Ascending aorta (tissue), 2 donors: ENCODE data around the gene RGS3. TPM values are rescaled to one million over a fixed set of nuclear protein-coding genes. Genes with fewer than 3 reads are reported as not detected.

Experiments used
- DNase-seq, 2 donors: peaks; one replicate each; pipeline ENCODE4 v3.0.0-alpha.2; 2019; ENCODE audit warnings: low spot score in 2 of 2
- H3K27ac ChIP-seq, 2 donors: fragments of 200-600 bp; sonication (generic); one replicate each; pipeline ENCODE4 v1.5.1; 2016 to 2017; ENCODE audit warnings: mild to moderate bottlenecking in 1 of 2
- H3K27me3 ChIP-seq: fragments of 200-600 bp; sonication (generic); one replicate; pipeline ENCODE4 v1.5.1; 2017
- H3K36me3 ChIP-seq, 2 donors: fragments of 200-600 bp; sonication (generic); one replicate each; pipeline ENCODE4 v1.5.1; 2016
- H3K4me1 ChIP-seq, 2 donors: fragments of 200-600 bp; sonication (generic); one replicate each; pipeline ENCODE4 v1.5.1; 2016 to 2017; ENCODE audit warnings: mild to moderate bottlenecking in 1 of 2
- H3K4me3 ChIP-seq, 2 donors: fragments of 200-600 bp; sonication (generic); one replicate each; pipeline ENCODE4 v1.5.1; 2016 to 2017; ENCODE audit warnings: mild to moderate bottlenecking in 1 of 2
- H3K9me3 ChIP-seq, 2 donors: fragments of 200-600 bp; sonication (generic); one replicate each; pipeline ENCODE4 v1.5.1; 2016
- intact Hi-C: fragments of 100-400 bp; cut with DNase I; formaldehyde crosslinking; loops from one replicate; pipeline ENCODE4 v1.15.1; 2023
- total RNA-seq: library from RNA; depleted of rRNA; stranded (reverse); fragments of >200 nt; gene quantifications from one replicate; pipeline ENCODE4 v1.1.0, GENCODE V29; 2016
- TF ChIP-seq, protein P1 (sequence below), 3 experiments: fragments of 200-600 bp in 2 of 3; fragments of 450-650 bp in 1 of 3; sonication (generic) in 2 of 3; IDR thresholded peaks; one replicate each; pipeline ENCODE4 v1.5.1; 2016 to 2019; ENCODE audit warnings: antibody characterized with exemption in 3 of 3, mild to moderate bottlenecking in 1 of 3, moderate library complexity in 1 of 3

RGS3 gene
- total RNA-seq, 1 donor from 2014 or later, result 125 TPM

DNA sequence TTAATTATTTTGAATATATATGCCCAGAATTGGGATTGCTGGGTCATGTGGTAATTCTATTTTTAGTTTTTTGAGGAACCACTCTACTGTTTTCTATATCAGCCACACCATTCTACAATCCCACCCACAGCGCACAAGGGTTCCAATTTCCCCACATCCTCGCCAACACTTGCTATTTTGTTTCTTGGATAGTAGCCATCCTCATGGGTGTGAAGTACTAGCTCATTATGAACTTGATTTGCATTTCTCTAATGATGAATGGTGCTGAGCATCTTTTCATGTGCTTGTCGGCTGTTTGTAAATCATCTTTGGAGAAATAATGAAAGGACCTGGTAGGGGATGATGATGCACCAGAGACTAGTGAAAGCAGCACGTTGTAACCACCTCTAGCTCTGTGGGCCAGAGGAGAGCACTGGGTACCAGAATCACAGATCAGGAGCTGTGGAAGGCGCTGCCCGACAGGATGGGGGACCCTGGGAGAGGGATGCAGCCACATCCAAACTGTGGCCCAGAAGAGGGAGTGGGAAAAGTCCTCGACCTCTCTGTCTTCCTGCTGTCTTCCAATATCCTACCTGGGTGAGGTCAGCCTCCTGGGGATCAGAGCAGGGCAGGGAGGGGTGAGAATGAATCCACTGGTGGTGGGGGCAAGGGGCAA is 155.4 kb downstream of the RGS3 start:
- H3K36me3 ChIP-seq, result no peaks in the 10 kb centered on the region
- peaks cover 41 to 72% of the 10 kb centered on the region in 2 donors for H3K4me1 ChIP-seq
- H3K27ac ChIP-seq, result peak overlapping the region; percentile 97 to 98
- DNase-seq, result peak in 1 of 2 donors; percentile 40
- intact Hi-C loops, result no loop called here
- H3K9me3 ChIP-seq, result no peaks in the 10 kb centered on the region
- H3K4me3 ChIP-seq, result no peak overlapping the region
- H3K27me3 ChIP-seq, result no peaks in the 10 kb centered on the region
- TF ChIP-seq, protein P1, sequence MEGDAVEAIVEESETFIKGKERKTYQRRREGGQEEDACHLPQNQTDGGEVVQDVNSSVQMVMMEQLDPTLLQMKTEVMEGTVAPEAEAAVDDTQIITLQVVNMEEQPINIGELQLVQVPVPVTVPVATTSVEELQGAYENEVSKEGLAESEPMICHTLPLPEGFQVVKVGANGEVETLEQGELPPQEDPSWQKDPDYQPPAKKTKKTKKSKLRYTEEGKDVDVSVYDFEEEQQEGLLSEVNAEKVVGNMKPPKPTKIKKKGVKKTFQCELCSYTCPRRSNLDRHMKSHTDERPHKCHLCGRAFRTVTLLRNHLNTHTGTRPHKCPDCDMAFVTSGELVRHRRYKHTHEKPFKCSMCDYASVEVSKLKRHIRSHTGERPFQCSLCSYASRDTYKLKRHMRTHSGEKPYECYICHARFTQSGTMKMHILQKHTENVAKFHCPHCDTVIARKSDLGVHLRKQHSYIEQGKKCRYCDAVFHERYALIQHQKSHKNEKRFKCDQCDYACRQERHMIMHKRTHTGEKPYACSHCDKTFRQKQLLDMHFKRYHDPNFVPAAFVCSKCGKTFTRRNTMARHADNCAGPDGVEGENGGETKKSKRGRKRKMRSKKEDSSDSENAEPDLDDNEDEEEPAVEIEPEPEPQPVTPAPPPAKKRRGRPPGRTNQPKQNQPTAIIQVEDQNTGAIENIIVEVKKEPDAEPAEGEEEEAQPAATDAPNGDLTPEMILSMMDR (IDR thresholded peaks at IDR 0.05), result no peak

DNA sequence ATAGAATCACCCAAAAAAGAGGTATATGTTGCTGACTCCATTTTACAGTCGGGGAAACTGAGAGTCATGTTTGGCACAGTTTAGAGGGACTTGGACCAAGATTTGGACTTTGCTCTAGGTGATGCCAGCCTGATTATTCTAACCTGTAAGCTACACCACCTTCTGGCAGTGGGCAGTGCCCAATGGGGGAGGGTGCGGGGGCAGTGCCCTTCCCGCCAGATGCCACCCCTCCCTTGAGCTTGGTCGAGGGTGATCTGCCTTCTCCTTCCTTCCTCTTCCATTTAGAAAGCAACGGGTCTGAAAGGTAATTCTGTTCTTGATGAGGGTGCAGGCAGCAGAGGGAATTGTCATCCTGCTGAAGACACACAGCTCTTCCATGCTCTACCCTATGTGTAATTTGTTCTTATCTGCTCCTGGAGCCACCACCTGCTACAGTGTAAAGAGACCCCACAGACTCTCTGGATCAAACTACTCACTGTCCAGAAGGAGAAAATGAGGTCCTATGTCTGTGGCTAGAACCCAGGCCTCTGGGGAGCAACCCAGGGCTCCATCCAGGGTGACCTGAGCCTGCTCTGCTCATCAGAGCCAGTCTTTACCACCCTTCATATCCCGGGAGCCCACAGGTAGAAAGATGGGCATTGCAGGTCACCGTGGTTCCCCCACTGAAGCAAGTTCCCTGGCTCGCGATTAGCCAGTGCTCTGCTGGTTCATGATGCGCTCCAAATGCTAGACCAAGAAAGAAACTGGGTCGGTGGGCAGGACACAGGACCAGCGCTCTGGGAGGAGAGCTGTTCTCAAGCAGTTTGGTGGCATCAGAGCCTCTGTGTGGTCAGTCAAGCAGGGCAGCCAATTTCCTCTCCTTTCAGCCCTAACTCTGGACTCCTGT is 156.2 kb downstream of the RGS3 start:
- DNase-seq, result peak in 1 of 2 donors; percentile 61
- Histone ChIP-seq H3K27me3 (no peaks in the 10 kb centered on the region), H3K4me3 (peak overlapping the region; percentile 22 to 47), H3K9me3 (no peaks in the 10 kb centered on the region), H3K27ac (peak overlapping the region; percentile 97 to 98), H3K36me3 (no peaks in the 10 kb centered on the region), H3K4me1 (peaks cover 44 to 65% of the 10 kb centered on the region in 2 donors)
- TF ChIP-seq, protein P1 (IDR thresholded peaks at IDR 0.05), result no peak
- intact Hi-C loops, result loop anchor here (1.0 kb wide), 1 partner anchor 25 kb away; no protein-coding TSS in a partner anchor

DNA sequence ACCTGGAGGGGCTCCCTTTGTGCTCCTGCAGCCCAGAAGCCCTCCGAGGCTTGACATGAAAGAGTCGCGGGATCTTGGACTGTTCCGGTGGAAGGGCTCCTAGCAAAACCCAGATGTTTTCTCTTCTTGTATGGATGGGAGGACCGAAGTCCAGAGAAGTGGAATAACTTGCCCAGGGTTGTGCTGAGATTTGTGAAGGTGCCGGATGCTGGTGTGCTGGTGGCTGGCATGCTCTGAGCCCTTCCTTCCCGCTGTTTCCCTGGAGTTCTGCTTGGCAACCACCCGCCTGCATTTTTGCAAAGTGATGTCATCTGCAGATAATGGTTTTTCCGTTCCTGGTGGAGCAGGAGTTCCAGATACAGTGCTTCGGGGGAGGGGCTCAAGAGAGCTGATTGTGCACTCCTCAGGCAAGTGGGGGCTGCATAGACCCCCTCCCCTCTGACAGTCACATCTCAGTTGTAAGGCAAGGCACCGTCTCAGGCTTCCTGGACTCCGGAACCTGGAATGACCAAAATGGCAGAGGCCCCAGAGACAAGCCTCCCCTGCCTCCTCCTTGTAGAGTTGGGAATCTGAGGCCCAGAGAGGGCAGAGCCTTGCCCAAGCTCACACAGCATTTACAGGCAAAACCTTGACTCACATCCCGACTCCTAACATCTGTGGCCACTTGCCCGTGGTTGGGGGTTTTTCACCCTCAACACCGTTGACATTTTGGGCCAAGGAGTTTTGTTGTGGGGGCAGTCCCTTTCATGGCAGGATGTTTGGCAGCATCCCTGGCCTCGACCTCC is 157.0 kb downstream of the RGS3 start:
- H3K27me3 ChIP-seq, result no peaks in the 10 kb centered on the region
- H3K4me3 ChIP-seq, result peak overlapping the region; percentile 22 to 47
- intact Hi-C loops, result loop anchor here (1.0 kb wide), 1 partner anchor 26 kb away; no protein-coding TSS in a partner anchor
- TF ChIP-seq, protein P1 (IDR thresholded peaks at IDR 0.05), result no peak
- H3K36me3 ChIP-seq, result no peaks in the 10 kb centered on the region
- peaks cover 43 to 67% of the 10 kb centered on the region in 2 donors for H3K4me1 ChIP-seq
- H3K27ac ChIP-seq, result peak overlapping the region; percentile 97 to 98
- peak; percentile 41 to 94 for DNase-seq
- no peaks in the 10 kb centered on the region for H3K9me3 ChIP-seq

DNA sequence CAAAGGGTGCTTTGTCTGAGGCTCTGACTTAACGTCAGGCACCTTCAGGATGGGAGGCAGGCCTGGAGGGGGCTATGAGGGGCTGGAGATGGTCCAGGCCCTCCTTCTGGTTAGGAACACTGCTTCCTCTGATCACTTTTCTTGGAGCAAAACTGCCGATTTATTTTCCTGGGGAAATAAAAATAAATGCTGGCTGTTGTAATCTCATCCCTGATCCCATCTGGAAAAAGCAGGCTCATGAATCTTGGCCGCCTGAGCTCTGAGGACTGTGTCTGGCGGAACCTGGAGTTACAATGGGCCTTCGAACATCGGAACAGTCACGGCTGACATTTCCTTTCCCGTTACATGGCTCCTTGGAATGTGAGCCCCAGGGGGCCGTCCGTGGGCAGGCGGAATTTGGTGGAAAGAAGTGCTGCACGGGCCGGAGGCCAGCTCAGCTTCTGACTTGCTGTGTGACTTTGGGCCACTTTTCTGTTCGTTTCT is 157.8 kb downstream of the RGS3 start:
- Histone ChIP-seq H3K4me1 (peaks cover 37 to 60% of the 10 kb centered on the region in 2 donors), H3K9me3 (no peaks in the 10 kb centered on the region), H3K27me3 (no peaks in the 10 kb centered on the region), H3K27ac (peak overlapping the region; percentile 97 to 98), H3K4me3 (peak overlapping the region in 1 of 2 donors; percentile 18), H3K36me3 (no peaks in the 10 kb centered on the region)
- TF ChIP-seq, protein P1 (IDR thresholded peaks at IDR 0.05), result no peak
- peak; percentile 47 to 97 for DNase-seq
- intact Hi-C loops, result no loop called here

DNA sequence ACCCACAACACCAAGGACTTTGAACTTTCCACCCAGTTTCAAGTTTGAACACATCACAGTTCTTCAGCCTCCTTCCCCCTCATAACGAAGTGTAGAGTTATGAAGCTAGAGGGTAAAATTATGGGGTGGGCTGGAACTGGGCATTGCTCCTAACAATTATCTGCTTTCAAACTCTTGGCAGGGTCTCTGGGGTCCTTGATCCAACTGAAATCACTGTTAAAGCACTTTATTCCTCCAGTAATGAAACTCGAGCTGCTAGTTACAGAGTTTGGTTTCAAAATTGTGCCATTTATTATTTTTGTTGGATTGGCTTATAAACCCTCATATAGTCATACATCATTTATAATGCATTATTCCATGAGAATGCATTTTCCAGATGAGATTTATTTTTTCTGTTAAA is 158.5 kb downstream of the RGS3 start:
- Histone ChIP-seq H3K27ac (peak overlapping the region; percentile 97 to 98), H3K27me3 (no peaks in the 10 kb centered on the region), H3K9me3 (no peaks in the 10 kb centered on the region), H3K4me1 (peaks cover 34 to 59% of the 10 kb centered on the region in 2 donors), H3K4me3 (no peak overlapping the region), H3K36me3 (no peaks in the 10 kb centered on the region)
- intact Hi-C loops, result no loop called here
- TF ChIP-seq, protein P1 (IDR thresholded peaks at IDR 0.05), result no peak
- peak in 1 of 2 donors; percentile 48 for DNase-seq
